Choroid plexus epithelial cell (primary cell): Measurements from ENCODE around the gene PPP1R13B.

Source experiments
- DNase-seq: peaks from one replicate; pipeline ENCODE4 v3.0.0-alpha.2; 2010; ENCODE audit warnings: low read depth
- H3K4me3 ChIP-seq: 2 replicates; pipeline ENCODE4 v1.5.1; 2011; ENCODE audit warnings: low read depth, mild to moderate bottlenecking, control low read depth, low read length, moderate library complexity
- TF ChIP-seq, protein P1 (sequence below): conservative IDR thresholded peaks from 2 replicates; pipeline ENCODE4 v1.5.1; 2011; ENCODE audit warnings: low read depth, mild to moderate bottlenecking, control low read depth, inconsistent platforms, low read length, moderate library complexity

PPP1R13B gene

GRCh38 chr14:103734081-103734888, 113.1 kb downstream of the PPP1R13B start:
- no peak for DNase-seq
- TF ChIP-seq, protein P1, sequence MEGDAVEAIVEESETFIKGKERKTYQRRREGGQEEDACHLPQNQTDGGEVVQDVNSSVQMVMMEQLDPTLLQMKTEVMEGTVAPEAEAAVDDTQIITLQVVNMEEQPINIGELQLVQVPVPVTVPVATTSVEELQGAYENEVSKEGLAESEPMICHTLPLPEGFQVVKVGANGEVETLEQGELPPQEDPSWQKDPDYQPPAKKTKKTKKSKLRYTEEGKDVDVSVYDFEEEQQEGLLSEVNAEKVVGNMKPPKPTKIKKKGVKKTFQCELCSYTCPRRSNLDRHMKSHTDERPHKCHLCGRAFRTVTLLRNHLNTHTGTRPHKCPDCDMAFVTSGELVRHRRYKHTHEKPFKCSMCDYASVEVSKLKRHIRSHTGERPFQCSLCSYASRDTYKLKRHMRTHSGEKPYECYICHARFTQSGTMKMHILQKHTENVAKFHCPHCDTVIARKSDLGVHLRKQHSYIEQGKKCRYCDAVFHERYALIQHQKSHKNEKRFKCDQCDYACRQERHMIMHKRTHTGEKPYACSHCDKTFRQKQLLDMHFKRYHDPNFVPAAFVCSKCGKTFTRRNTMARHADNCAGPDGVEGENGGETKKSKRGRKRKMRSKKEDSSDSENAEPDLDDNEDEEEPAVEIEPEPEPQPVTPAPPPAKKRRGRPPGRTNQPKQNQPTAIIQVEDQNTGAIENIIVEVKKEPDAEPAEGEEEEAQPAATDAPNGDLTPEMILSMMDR = no peak
- no peak overlapping the region for H3K4me3 ChIP-seq

GRCh38 chr14:103733651-103734050, 113.7 kb downstream of the PPP1R13B start:
- TF ChIP-seq, protein P1 = no peak
- DNase-seq = no peak
- no peak overlapping the region for H3K4me3 ChIP-seq

GRCh38 chr14:103732868-103733620, 114.3 kb downstream of the PPP1R13B start:
- TF ChIP-seq, protein P1 = no peak
- DNase-seq = no peak
- no peak overlapping the region for H3K4me3 ChIP-seq

DNA sequence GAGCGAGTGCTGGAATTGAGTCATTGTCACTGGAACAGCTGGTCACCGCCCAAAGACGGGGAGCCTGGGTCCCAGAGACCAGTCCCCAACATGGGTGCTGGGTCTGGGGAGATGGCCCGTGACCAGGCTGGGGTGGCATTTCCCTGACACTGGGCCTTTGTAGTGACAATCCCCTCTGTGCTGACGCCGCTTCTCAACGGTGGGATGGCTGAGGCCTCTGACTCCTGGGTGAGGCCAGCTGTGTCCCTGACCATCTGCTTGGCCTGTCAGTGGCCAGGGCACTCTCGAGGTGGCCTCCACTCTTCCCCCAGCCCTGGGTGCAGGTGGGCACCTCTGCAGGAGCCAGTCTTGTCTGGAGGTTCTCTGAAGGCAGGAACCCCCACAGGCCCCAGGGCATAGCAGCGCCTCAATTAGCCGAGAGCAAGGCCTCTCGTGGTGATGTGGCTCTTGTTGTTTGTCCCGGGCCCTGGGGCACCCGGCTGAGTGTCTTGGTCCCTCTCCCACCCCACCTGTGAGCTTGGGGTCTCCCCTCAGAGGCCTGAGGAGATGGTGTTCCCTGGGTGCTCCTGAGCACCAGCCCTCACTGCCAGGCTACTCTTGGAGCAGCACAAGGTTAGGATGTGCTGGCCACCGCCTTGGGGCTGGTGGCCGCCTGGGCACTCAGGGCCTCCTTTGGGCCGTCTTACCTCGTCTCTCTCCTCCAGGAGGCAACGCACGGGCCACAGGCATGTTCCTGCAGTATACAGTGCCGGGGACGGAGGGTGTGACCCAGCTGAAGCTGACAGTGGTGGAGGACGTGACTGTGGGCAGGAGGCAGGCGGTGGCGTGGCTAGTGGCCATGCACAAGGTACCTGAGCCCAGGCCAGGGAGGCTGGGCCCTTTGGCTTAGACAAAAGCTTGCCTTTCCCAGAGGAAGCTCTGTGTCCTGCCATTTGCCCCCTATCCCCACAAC, 115.2 kb downstream of the PPP1R13B start:
- no peak for DNase-seq
- no peak overlapping the region for H3K4me3 ChIP-seq

DNA sequence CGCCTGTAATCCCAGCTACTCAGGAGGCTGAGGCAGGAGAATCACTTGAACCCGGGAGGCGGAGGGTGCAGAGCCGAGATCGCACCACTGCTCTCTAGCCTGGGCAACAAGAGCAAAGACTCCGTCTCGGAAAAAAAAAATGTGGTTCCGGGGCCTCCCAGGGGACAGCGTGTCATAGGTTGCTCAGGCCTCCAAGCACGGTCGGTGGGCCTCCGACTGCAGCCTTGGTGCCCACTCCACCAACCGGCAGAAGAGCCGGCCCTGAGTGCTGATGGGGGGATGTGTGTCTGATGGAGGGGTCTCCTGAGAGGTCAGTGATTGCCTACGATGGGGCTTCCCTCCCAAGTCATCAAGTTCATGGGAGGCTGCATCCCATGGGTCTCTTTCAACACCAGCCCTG, 115.9 kb downstream of the PPP1R13B start:
- TF ChIP-seq, protein P1 = no peak
- no peak for DNase-seq
- H3K4me3 ChIP-seq = no peak overlapping the region

More for the DNA sequence above, 115.2 kb downstream of the PPP1R13B start:
- TF ChIP-seq, protein P1 = no peak

- no peak for DNase-seq
Observed at GRCh38 chr14:103730490-103731035, 116.8 kb downstream of the PPP1R13B start.

More at GRCh38 chr14:103730490-103731035, 116.8 kb downstream of the PPP1R13B start:
- H3K4me3 ChIP-seq = no peak overlapping the region
- TF ChIP-seq, protein P1 = peak; percentile 26
